Neuronal stem cell (in vitro differentiated cells): ENCODE measurements around the gene SMPD3.

Experiments used
- DNase-seq: peaks from one replicate; pipeline ENCODE4 v3.0.0-alpha.2; 2013; ENCODE audit warnings: low spot score
- H2AFZ ChIP-seq: one replicate; pipeline ENCODE4 v1.6.1; 2013; ENCODE audit warnings: mild to moderate bottlenecking, low read length, inconsistent platforms
- H2AK5ac ChIP-seq: 2 replicates; pipeline ENCODE4 v1.6.1; 2013; ENCODE audit warnings: low read depth, mild to moderate bottlenecking, inconsistent platforms, low read length, moderate library complexity, mixed read lengths
- H2BK120ac ChIP-seq: 2 replicates; pipeline ENCODE4 v1.6.1; 2013; ENCODE audit warnings: low read depth, mild to moderate bottlenecking, inconsistent platforms, low read length, moderate library complexity, mixed read lengths
- H2BK12ac ChIP-seq: one replicate; pipeline ENCODE4 v1.6.1; 2013; ENCODE audit warnings: low read length, inconsistent platforms
- H2BK15ac ChIP-seq: 2 replicates; pipeline ENCODE4 v1.6.1; 2013; ENCODE audit warnings: mild to moderate bottlenecking, low read length, inconsistent platforms, mixed read lengths
- H2BK5ac ChIP-seq: one replicate; pipeline ENCODE4 v1.6.1; 2013; ENCODE audit warnings: inconsistent platforms, mild to moderate bottlenecking, low read length, moderate library complexity
- H3K14ac ChIP-seq: one replicate; pipeline ENCODE4 v1.6.1; 2013; ENCODE audit warnings: low read length, inconsistent platforms
- H3K18ac ChIP-seq: 2 replicates; pipeline ENCODE4 v1.6.1; 2013; ENCODE audit warnings: low read length, inconsistent platforms
- H3K23ac ChIP-seq: 2 replicates; pipeline ENCODE4 v1.6.1; 2013; ENCODE audit warnings: low read depth, mild to moderate bottlenecking, mixed read lengths, low read length, inconsistent platforms; ENCODE audit not compliant: poor library complexity
- H3K27ac ChIP-seq: replicated peaks from 3 replicates; pipeline ENCODE4 v1.5.1; 2013; ENCODE audit warnings: low read length, inconsistent platforms
- H3K27me3 ChIP-seq, 3 experiments: 2 replicates each; pipeline ENCODE4 v1.6.1; 2013; ENCODE audit warnings: low read length in 3 of 3, mild to moderate bottlenecking in 2 of 3, inconsistent platforms in 1 of 3, low read depth in 1 of 3, mixed read lengths in 1 of 3, moderate library complexity in 1 of 3; ENCODE audit not compliant: control insufficient read depth in 3 of 3, insufficient read depth in 3 of 3
- H3K36me3 ChIP-seq, 2 donors: replicated peaks in 1 of 2; 2 replicates each; pipeline ENCODE4 v1.6.1; 2013; ENCODE audit warnings: low read length in 2 of 2; ENCODE audit not compliant: control insufficient read depth in 2 of 2, insufficient read depth in 2 of 2
- H3K4ac ChIP-seq: 2 replicates; pipeline ENCODE4 v1.6.1; 2013; ENCODE audit warnings: inconsistent platforms, mild to moderate bottlenecking, low read length, moderate library complexity
- H3K4me1 ChIP-seq, 2 donors: 1 replicate in 1 of 2; 2 replicates in 1 of 2; pipeline ENCODE4 v1.6.1; 2013; ENCODE audit warnings: low read length in 2 of 2, low read depth in 1 of 2; ENCODE audit not compliant: control insufficient read depth in 2 of 2, insufficient read depth in 1 of 2
- H3K4me2 ChIP-seq: one replicate; pipeline ENCODE4 v1.6.1; 2013; ENCODE audit warnings: mild to moderate bottlenecking, low read length, inconsistent platforms; ENCODE audit not compliant: insufficient read depth, poor library complexity, severe bottlenecking
- H3K4me3 ChIP-seq, 2 donors: 2 replicates each; pipeline ENCODE4 v1.5.1; 2013; ENCODE audit warnings: low read length in 2 of 2, mild to moderate bottlenecking in 2 of 2, inconsistent platforms in 1 of 2, moderate library complexity in 1 of 2
- H3K79me1 ChIP-seq: one replicate; pipeline ENCODE4 v1.6.1; 2013; ENCODE audit warnings: low read depth, mild to moderate bottlenecking, inconsistent platforms, low read length, moderate library complexity
- H3K9ac ChIP-seq: one replicate; pipeline ENCODE4 v1.6.1; 2013; ENCODE audit warnings: mild to moderate bottlenecking, low read depth, low read length, inconsistent platforms; ENCODE audit not compliant: poor library complexity
- H3K9me3 ChIP-seq, 2 donors: replicated peaks in 1 of 2; 2 replicates each; pipeline versions ENCODE3 to v1.6.1; 2013; ENCODE audit warnings: low read length in 2 of 2, mild to moderate bottlenecking in 2 of 2, inconsistent platforms in 1 of 2, low read depth in 1 of 2, mixed read lengths in 1 of 2, moderate library complexity in 1 of 2; ENCODE audit not compliant: control insufficient read depth in 2 of 2, insufficient read depth in 1 of 2
- H4K8ac ChIP-seq: one replicate; pipeline ENCODE4 v1.6.1; 2013; ENCODE audit warnings: low read depth, mild to moderate bottlenecking, inconsistent platforms, low read length, moderate library complexity
- H4K91ac ChIP-seq: one replicate; pipeline ENCODE4 v1.6.1; 2013; ENCODE audit warnings: low read length, low read depth, mild to moderate bottlenecking, inconsistent platforms; ENCODE audit not compliant: poor library complexity
- WGBS, 2 donors: extraction: QIAGEN DNeasy Blood & Tissue Kit; methylation state at CpG; one replicate each; pipeline ENCODE4 v1.1.7; 2013; ENCODE audit warnings: missing lambda C conversion rate in 2 of 2, mixed read lengths in 1 of 2; ENCODE audit not compliant: insufficient read length in 2 of 2, insufficient replicate concordance in 1 of 2; ENCODE audit errors: extremely low coverage in 2 of 2; 5-methylcytosine and 5-hydroxymethylcytosine counted together

SMPD3 gene

DNA sequence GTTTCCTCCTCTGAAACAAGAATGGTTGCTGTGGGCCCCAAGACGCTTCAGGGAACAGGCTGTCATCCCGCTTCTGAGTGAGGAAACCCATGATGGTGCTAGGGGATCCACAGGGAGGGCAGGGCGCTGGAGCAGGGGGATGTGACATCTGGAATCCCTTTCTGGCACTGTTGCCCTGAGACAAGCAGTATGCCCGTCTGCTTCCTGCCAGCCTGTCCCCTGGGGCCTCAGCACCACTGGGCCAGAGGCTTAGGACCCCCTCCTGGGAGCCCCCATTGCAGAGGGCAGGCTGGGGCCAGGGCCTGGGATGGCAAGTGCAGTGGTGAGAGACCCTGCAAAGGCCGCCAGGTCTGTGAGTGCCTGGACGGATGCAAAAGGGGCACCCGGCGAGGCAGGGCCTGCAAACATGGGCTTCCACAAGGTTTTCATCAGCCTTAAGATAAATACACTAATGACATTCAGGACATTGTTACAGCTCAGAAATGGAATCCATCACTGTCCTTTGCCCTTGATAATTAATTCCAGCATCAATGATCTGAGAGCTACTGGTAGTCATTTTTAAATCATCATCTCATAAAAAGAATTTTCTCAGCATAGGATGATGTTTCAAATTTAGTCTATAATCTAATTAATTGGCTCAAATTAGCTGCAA lies 85.9 kb downstream of the SMPD3 start:
- no peak for DNase-seq
- no peak overlapping the region for H4K91ac ChIP-seq
- no peaks in the 10 kb centered on the region for H3K27me3 ChIP-seq
- no CpG with 5 or more reads among the region's 8 CpGs for WGBS, 2 donors
- H3K4me1 ChIP-seq = peaks cover 8 to 9% of the 10 kb centered on the region in 2 donors
- no peak overlapping the region for H3K4me2 ChIP-seq
- H3K18ac ChIP-seq = peak overlapping the region; percentile 38
- peak overlapping the region; percentile 61 for H2AK5ac ChIP-seq
- H2BK15ac ChIP-seq = no peak overlapping the region
- no peaks in the 10 kb centered on the region for H3K9me3 ChIP-seq
- peak overlapping the region; percentile 82 for H3K14ac ChIP-seq
- peaks cover 3% of the 10 kb centered on the region for H3K79me1 ChIP-seq
- no peak overlapping the region for H3K4me3 ChIP-seq
- H2BK12ac ChIP-seq = no peak overlapping the region
- H2BK5ac ChIP-seq = no peak overlapping the region
- H2BK120ac ChIP-seq = no peak overlapping the region
- H3K27ac ChIP-seq = no peak overlapping the region
- no peak overlapping the region for H4K8ac ChIP-seq
- no peak overlapping the region for H3K23ac ChIP-seq
- no peak overlapping the region for H2AFZ ChIP-seq
- peak overlapping the region; percentile 50 for H3K9ac ChIP-seq
- H3K4ac ChIP-seq = peak overlapping the region; percentile 55
- H3K36me3 ChIP-seq = peaks cover 7 to 15% of the 10 kb centered on the region in 2 donors

GRCh38 chr16:68361485-68361884 lies 86.8 kb downstream of the SMPD3 start:
- peaks cover 8 to 9% of the 10 kb centered on the region in 2 donors for H3K4me1 ChIP-seq
- WGBS, 2 donors = no CpG with 5 or more reads among the region's 16 CpGs
- H3K27ac ChIP-seq = no peak overlapping the region
- H3K27me3 ChIP-seq = no peaks in the 10 kb centered on the region
- H2BK15ac ChIP-seq = no peak overlapping the region
- H3K9ac ChIP-seq = peak overlapping the region; percentile 30
- no peak overlapping the region for H4K91ac ChIP-seq
- no peak for DNase-seq
- H2AFZ ChIP-seq = no peak overlapping the region
- peaks cover 3% of the 10 kb centered on the region for H3K79me1 ChIP-seq
- no peak overlapping the region for H3K4ac ChIP-seq
- no peak overlapping the region for H2BK120ac ChIP-seq
- H3K9me3 ChIP-seq = no peaks in the 10 kb centered on the region
- no peak overlapping the region for H2BK5ac ChIP-seq
- no peak overlapping the region for H2BK12ac ChIP-seq
- no peak overlapping the region for H2AK5ac ChIP-seq
- H3K18ac ChIP-seq = no peak overlapping the region
- no peak overlapping the region for H3K4me2 ChIP-seq
- H3K36me3 ChIP-seq = peaks cover 11 to 24% of the 10 kb centered on the region in 2 donors
- no peak overlapping the region for H3K14ac ChIP-seq
- no peak overlapping the region for H3K23ac ChIP-seq
- H4K8ac ChIP-seq = no peak overlapping the region
- H3K4me3 ChIP-seq = no peak overlapping the region

GRCh38 chr16:68360956-68361355 lies 87.4 kb downstream of the SMPD3 start:
- DNase-seq = no peak
- H2BK120ac ChIP-seq = no peak overlapping the region
- H3K9ac ChIP-seq = peak overlapping the region; percentile 60
- H2BK12ac ChIP-seq = no peak overlapping the region
- H4K8ac ChIP-seq = no peak overlapping the region
- no peaks in the 10 kb centered on the region for H3K9me3 ChIP-seq
- no peak overlapping the region for H3K18ac ChIP-seq
- H2BK15ac ChIP-seq = no peak overlapping the region
- H2AFZ ChIP-seq = no peak overlapping the region
- H2BK5ac ChIP-seq = no peak overlapping the region
- no peak overlapping the region for H3K27ac ChIP-seq
- H3K79me1 ChIP-seq = peaks cover 3% of the 10 kb centered on the region
- WGBS, 2 donors = no CpG with 5 or more reads among the region's 14 CpGs
- no peak overlapping the region for H4K91ac ChIP-seq
- no peak overlapping the region for H3K4me3 ChIP-seq
- H3K4ac ChIP-seq = no peak overlapping the region
- H3K4me2 ChIP-seq = no peak overlapping the region
- H3K14ac ChIP-seq = no peak overlapping the region
- H3K23ac ChIP-seq = peak overlapping the region; percentile 80
- H3K27me3 ChIP-seq = no peaks in the 10 kb centered on the region
- H3K36me3 ChIP-seq = peaks cover 13 to 29% of the 10 kb centered on the region in 2 donors
- no peak overlapping the region for H2AK5ac ChIP-seq
- H3K4me1 ChIP-seq = peaks cover 8 to 9% of the 10 kb centered on the region in 2 donors

DNA sequence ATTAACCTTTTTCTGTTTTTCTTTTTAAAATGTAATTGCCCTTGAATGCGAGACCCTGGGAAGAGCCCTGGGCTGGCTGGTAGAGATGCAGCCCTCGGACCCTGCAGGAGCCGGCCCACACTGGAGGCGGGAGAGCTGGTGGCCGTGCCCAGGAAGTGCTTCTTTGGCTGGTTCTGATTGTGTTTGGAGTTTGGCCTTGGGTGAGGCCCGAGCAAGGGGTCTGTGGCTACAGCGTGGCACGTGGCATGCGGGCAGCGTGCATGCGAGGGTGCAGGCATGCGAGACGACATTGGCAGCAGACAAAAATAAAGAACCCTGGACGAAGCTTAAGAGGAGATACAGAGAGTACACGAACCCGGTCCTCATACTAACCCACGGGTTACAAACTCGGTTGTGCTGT lies 87.8 kb downstream of the SMPD3 start:
- no CpG with 5 or more reads among the region's 18 CpGs for WGBS, 2 donors
- peaks cover 3% of the 10 kb centered on the region for H3K79me1 ChIP-seq
- H4K8ac ChIP-seq = no peak overlapping the region
- H3K9ac ChIP-seq = peak overlapping the region; percentile 44
- no peak overlapping the region for H2BK12ac ChIP-seq
- no peak overlapping the region for H2AK5ac ChIP-seq
- no peaks in the 10 kb centered on the region for H3K27me3 ChIP-seq
- no peak overlapping the region for H3K4me3 ChIP-seq
- H2AFZ ChIP-seq = no peak overlapping the region
- no peaks in the 10 kb centered on the region for H3K9me3 ChIP-seq
- no peak overlapping the region for H3K4ac ChIP-seq
- H2BK120ac ChIP-seq = no peak overlapping the region
- H3K4me1 ChIP-seq = peaks cover 8 to 9% of the 10 kb centered on the region in 2 donors
- DNase-seq = no peak
- no peak overlapping the region for H3K18ac ChIP-seq
- peaks cover 17 to 33% of the 10 kb centered on the region in 2 donors for H3K36me3 ChIP-seq
- no peak overlapping the region for H3K23ac ChIP-seq
- H3K27ac ChIP-seq = no peak overlapping the region
- H3K4me2 ChIP-seq = no peak overlapping the region
- no peak overlapping the region for H2BK5ac ChIP-seq
- H2BK15ac ChIP-seq = no peak overlapping the region
- H4K91ac ChIP-seq = no peak overlapping the region
- no peak overlapping the region for H3K14ac ChIP-seq
